ENCODE data around the gene PPM1B. TPM values are rescaled to one million over a fixed set of nuclear protein-coding genes. Genes with fewer than 3 reads are reported as not detected.

The PPM1B gene
- total and polyA plus RNA-seq, 2 of the 8 experiments (the other 6 are each of a cell fraction or from before 2014, with no cell fraction given), result 43.6 to 126 TPM

- TF ChIP-seq NRF1 (IDR thresholded peaks at IDR 0.05; ENCODE audit: low read depth, low read length) (no peak), POU5F1 (IDR thresholded peaks at IDR 0.05; ENCODE audit: low read depth, low read length) (no peak)
These were observed 13.0 kb downstream of the PPM1B start (continued) for GRCh38 chr2:44181648-44182047.
